Glomerular endothelial cell (primary cell): ENCODE data around the gene RIC3. TPM values are rescaled to one million over a fixed set of nuclear protein-coding genes. Genes with fewer than 3 reads are reported as not detected.
A peak's percentile ranks its signal among the peaks of the same experiment; 100 is the strongest.

Source experiments
- DNase-seq: peaks from one replicate; pipeline ENCODE4 v3.0.0-alpha.2; 2011; ENCODE audit warnings: low read depth, low spot score; ENCODE audit errors: extremely low read depth
- total RNA-seq: library from RNA; depleted of rRNA; stranded (reverse); fragments of >200 nt; gene quantifications from 2 replicates; pipeline ENCODE4 v1.2.3, GENCODE V29; 2015

Gene RIC3
- total RNA-seq, 1 donor from 2014 or later, result not detected

GRCh38 chr11:8106679-8107078 lies 62.1 kb downstream of the RIC3 start:
- DNase-seq, result no peak

GRCh38 chr11:8105666-8106065 lies 63.2 kb downstream of the RIC3 start:
- DNase-seq, result no peak

- DNase-seq, result no peak
Measured at GRCh38 chr11:8105133-8105532, 63.7 kb downstream of the RIC3 start.

- DNase-seq, result no peak
Measured at GRCh38 chr11:8103909-8104308, 64.9 kb downstream of the RIC3 start.

- no peak for DNase-seq
Measured at GRCh38 chr11:8102965-8103364, 65.9 kb downstream of the RIC3 start.

- no peak for DNase-seq
Measured at GRCh38 chr11:8102296-8102915, 66.4 kb downstream of the RIC3 start.

- no peak for DNase-seq
Measured at GRCh38 chr11:8101421-8101820, 67.4 kb downstream of the RIC3 start.

- DNase-seq, result no peak
Measured at GRCh38 chr11:8100605-8101004, 68.2 kb downstream of the RIC3 start.

- DNase-seq, result no peak
Measured at GRCh38 chr11:8100158-8100557, 68.7 kb downstream of the RIC3 start.

- DNase-seq, result peak; percentile 60
Measured at GRCh38 chr11:8099291-8099899, 69.4 kb downstream of the RIC3 start.

- DNase-seq, result no peak
Measured at GRCh38 chr11:8098879-8099278, 69.9 kb downstream of the RIC3 start.

- no peak for DNase-seq
Measured at GRCh38 chr11:8098361-8098760, 70.5 kb downstream of the RIC3 start.

- DNase-seq, result no peak
Measured at GRCh38 chr11:8097926-8098325, 70.9 kb downstream of the RIC3 start.

- no peak for DNase-seq
Measured at GRCh38 chr11:8097468-8097867, 71.4 kb downstream of the RIC3 start.

- DNase-seq, result no peak
Measured at GRCh38 chr11:8097062-8097461, 71.8 kb downstream of the RIC3 start.

- no peak for DNase-seq
Measured at GRCh38 chr11:8096575-8096974, 72.2 kb downstream of the RIC3 start.

GRCh38 chr11:8095806-8096522 lies 72.9 kb downstream of the RIC3 start:
- no peak for DNase-seq

GRCh38 chr11:8095371-8095770 lies 73.5 kb downstream of the RIC3 start:
- no peak for DNase-seq

GRCh38 chr11:8094656-8095055 lies 74.2 kb downstream of the RIC3 start:
- DNase-seq, result no peak

GRCh38 chr11:8093931-8094575 lies 74.8 kb downstream of the RIC3 start:
- DNase-seq, result no peak

GRCh38 chr11:8092587-8093424 lies 76.0 kb downstream of the RIC3 start:
- DNase-seq, result peak; percentile 33
